GM18517 (cell line): Measurements from ENCODE around the gene TBCCD1.
A peak's percentile ranks its signal among the peaks of the same experiment; 100 is the strongest.
"Not testable (repeated sequence)": the region's sequence is repeated elsewhere in the genome, so short reads cannot be mapped to it uniquely, and the experiment has no call there.

Experiments
- ATAC-seq: cut with Tn5 transposase; IDR thresholded peaks from one replicate; pipeline ENCODE4 v1.9.1; 2021; ENCODE audit warnings: mild to moderate bottlenecking, moderate library complexity; ENCODE audit not compliant: unreplicated experiment

TBCCD1 gene

GRCh38 chr3:186520957-186521842 is 45.9 kb downstream of the TBCCD1 start:
- ATAC-seq: peak; percentile 63

DNA sequence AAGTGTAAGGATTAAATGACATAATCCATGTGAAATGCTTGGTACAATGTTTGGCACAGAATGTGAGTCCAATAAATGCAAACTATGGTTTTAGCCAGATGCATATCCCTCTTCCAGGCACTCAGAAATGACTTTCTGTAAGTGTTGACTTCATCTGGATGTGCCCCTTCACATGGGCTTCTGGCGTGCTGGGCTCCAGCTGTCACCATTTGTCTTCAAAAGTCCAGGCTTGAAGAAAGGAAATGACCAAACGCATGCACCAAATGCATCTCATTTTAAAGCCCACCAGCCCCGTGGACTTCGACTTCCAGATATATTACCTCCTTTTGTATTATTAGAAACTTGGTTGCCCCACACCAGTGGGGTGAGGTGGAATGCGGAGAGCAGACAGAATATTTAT is 46.7 kb downstream of the TBCCD1 start:
- no peak for ATAC-seq

- peak; percentile 36 for ATAC-seq
Measured at GRCh38 chr3:186519021-186519658, 48.0 kb downstream of the TBCCD1 start.

GRCh38 chr3:186517218-186517617 is 49.9 kb downstream of the TBCCD1 start:
- ATAC-seq: no peak

DNA sequence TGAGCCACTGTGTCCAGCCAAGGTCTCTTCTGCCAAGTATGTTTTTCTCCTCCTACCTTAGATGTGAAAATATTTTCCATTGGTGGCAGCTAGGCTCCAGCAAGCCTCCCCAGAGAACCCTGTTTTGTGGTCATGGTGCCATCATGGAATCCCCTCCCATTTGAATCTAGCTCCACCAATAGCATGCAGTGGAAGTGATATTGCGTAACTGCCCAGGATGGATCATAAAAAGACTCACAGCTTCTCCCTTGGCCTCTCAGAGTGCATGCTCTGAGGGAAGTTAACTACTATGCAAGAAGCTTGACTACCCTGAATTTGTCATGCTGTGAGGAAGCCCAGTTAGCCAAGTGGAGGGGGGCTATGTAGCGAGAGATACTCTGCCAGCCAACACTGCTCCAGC is 50.5 kb downstream of the TBCCD1 start:
- ATAC-seq: no peak

DNA sequence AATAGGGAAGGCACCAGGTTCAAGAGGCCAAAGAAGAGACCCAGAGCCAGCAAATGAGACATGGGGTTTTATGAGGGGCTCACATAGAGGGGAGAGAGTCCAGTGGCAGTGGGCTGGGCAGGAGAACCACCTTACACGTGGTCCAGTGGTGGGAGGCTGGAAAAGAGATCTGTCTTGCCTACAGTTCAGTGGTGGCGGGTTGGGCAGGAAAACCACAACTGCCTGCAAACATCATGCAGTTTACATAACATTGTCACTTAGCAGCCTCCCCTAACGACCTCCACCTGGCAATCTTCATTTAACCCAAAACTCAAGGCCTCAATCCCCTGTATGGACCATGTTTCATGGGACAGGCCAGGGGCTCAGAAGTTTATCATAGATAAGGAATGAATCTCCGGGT is 52.0 kb downstream of the TBCCD1 start:
- ATAC-seq: no peak

DNA sequence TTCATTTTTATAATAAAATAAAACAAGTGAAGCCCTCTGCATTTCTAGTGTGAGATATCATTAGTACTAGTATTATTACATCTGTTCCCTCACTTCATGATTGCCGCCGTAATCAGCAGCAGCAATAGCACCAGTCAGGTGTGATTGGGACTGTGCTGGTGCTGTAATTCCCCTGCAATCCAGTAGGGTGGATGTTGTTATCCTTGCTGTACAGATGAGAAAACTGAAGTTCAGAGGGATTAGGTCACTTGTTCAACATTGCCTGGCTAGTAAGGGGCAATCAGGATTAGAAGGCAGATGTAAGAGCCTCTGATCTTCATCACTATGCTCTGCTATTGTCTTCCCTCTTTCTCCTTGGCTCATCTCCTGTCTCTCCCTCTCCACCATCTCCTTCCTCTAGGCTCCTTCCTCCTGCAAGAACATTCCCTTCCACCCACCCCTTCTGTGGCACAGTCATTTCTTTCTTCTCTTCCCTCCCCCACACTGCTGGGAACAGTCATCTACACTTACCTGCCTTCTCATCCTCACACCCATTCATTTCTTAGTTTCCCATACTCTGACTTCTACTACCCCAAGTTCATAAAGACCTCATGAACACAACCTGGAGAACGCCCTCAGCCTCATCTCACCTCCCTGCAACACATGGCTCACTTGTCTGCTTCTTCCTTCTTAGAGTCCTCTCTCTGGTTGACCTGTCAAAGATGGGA is 52.7 kb downstream of the TBCCD1 start:
- ATAC-seq: no peak

DNA sequence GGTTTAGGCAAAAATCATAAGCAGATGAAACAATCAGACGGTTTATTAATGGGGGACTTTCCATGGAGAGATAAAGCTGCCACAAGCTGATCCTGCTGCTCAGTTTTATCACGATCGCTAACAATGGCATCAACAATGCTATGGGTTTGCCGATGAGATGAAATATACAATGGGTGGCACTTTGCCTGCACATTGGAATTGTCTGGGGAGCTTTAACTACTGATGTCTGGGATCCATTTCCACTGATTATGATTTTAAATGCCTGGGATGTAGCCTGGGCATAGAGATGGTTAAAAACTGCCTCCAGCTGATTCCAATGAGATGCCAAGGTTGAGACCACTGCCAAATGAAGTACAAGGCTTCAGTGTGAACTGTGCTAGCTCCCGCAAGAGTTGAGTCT is 53.8 kb downstream of the TBCCD1 start:
- no peak for ATAC-seq

GRCh38 chr3:186512570-186513302 is 54.4 kb downstream of the TBCCD1 start:
- no peak for ATAC-seq

- ATAC-seq: no peak
Measured at GRCh38 chr3:186511702-186512101, 55.4 kb downstream of the TBCCD1 start.

DNA sequence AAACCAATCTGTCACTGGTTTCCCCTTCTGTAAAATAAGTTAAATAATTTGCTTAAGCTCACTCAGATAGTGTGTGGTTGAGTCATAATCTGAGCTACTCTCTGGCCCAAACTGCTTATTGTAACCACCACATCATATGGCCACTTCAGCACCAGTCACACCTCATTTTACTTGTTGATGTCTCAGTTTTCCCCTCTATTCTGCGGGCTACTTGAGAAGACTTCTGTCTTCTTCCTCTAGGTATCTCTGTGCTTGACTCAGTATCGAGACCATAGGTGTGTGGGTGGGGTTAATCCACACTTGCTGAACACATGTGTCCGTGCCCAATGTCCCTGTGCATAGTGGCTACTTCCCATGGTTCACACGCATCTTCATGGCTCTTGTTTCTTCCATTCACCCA is 55.9 kb downstream of the TBCCD1 start:
- ATAC-seq: peak; percentile 74

GRCh38 chr3:186510374-186511079 is 56.6 kb downstream of the TBCCD1 start:
- peak; percentile 21 for ATAC-seq

DNA sequence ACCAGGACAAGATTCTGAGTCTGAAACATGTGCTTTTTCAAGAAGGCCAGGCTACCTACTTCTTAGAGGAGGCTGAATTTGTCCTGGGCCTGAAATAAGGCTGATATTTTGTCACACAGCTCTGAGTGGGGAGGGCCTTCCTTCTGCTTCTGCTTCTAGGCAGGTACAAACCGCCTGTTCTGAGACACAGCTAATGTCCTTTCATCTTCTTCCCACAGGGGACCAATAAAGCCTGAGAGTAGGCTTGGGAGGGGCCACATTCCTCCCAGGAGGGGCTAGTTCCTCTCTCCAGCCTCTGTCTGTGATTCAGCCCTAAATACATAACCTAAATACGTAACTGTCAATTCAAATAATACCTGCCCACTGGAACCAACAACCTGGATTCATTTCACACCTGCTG is 57.7 kb downstream of the TBCCD1 start:
- ATAC-seq: no peak

DNA sequence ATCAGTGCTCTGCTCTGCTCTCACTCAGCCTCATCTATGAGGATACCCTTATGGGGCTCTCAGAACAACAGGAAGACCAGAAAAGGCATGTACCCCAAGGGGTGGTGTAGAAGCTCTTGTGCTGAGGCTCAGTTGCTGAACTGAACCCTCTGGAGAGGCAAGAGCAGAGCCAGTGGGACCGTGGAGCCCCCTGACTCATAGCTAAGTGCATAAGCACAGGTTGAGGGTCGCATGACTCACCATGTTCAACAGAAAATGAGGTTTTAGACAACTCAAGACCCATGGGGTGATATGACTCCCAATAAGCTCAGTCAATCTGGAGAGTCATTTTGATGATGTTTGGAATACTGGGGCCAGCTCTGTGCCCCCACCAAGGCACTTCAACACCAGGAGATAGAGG is 60.3 kb downstream of the TBCCD1 start:
- ATAC-seq: no peak

- no peak for ATAC-seq
Measured at GRCh38 chr3:186506191-186506739, 60.9 kb downstream of the TBCCD1 start.

DNA sequence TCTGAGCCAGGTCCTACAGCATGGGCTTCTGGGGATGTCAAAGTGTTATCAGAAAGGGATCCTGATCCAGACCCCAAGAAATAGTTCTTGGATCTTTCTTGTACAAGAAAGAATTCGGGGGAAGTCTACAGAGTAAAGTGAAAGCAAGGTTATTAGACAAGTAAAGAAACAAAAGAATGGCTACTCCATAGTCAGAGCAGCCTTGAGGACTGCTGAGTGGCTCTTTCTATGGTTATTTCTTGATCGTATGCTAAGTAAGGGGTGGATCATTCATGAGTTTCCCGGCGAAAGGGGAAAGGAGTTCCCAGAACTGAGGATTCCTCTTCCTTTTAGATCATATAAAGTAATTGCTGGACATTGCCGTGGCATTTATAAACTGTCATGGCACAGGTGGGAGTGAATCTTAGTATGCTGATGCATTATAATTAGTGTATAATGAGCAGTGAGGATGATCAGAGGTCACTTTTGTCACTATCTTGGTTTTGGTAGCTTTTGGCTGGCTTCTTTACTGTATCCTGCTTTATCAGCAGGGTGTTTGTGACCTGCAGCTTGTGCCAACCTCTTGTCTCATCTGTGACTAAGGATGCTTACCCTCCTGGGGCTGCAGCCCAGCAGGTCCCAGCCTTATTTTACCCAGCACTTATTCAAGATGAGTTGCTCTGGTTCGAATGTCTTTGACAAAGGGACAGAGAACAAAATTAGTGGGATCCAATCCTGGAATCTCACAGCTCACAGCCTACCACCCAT is 64.0 kb downstream of the TBCCD1 start:
- no peak for ATAC-seq

DNA sequence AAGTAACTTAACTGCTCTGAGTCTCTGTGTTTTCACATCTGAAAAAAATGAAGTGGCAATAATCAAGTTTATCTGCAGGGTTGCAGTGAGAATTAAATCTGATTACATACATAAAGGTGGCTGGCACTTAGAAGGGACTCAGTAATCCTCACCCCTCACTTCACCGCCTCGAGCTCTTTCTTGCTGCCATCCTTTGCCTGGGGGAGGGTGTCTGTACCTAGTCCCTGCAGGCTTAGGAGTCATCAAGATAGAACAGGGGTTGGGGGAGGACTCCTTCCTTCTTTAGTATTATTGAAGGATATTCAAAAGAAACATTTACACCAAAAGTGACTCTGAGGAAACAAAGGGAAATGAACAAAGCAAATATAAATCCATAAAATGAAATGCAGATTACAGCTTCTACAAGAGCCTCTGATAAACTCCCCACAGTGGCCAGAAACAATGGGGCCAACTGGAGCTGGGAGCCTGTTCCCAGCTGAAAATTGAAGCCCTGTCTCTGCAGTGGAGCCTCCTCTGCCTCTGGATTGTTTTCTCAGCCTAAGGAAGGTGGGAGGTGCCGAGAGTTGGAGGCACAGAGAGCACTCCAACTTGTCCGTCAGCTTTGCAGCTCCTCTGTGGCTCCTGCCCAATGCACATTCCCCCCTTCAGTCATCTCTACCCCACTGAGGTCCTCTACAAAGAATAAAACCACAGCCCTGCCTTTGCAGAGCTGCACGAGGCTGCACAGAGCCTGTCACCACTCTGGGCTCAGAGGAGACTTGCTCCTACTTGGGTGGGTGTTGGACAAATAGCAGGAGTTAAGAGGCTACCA is 64.8 kb downstream of the TBCCD1 start:
- ATAC-seq: no peak

GRCh38 chr3:186499949-186500348 is 67.2 kb downstream of the TBCCD1 start:
- ATAC-seq: not testable (repeated sequence)

DNA sequence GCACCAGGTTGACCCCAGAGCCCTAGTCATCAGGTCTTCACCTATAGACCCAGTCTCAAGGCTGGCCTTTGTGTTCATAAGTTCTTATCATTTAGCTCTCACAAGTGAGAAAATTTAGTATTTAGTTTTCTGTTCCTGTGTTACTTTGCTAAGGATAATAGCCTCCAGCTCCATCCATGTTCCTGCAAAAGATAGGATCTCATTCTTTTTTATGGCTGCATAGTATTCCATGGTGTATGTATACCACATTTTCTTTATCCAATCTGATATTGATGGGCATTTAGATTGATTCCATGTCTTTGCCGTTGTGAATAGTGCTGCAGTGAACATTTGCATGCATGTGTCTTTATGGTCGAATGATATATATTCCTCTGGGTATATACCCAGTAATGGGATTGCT is 69.1 kb downstream of the TBCCD1 start:
- ATAC-seq: not testable (repeated sequence)
